Upper lobe of left lung (tissue), 4 donors: Measurements from ENCODE around the gene USP48.

Experiments used
- EP300 ChIP-seq, 4 donors: sonication (generic); formaldehyde crosslinking; IDR thresholded peaks; one replicate each; pipeline ENCODE4 v1.5.1; 2017; ENCODE audit warnings: antibody characterized with exemption in 4 of 4, control low read depth in 2 of 4
- TF ChIP-seq, protein P1 (sequence below), 6 experiments: fragments of 450-650 bp in 4 of 6; fragments of 200-600 bp in 2 of 6; sonication (generic) in 2 of 6; IDR thresholded peaks; one replicate each; pipeline ENCODE4 v1.5.1; 2016 to 2019; ENCODE audit warnings: antibody characterized with exemption in 6 of 6

- TF ChIP-seq, protein P1, sequence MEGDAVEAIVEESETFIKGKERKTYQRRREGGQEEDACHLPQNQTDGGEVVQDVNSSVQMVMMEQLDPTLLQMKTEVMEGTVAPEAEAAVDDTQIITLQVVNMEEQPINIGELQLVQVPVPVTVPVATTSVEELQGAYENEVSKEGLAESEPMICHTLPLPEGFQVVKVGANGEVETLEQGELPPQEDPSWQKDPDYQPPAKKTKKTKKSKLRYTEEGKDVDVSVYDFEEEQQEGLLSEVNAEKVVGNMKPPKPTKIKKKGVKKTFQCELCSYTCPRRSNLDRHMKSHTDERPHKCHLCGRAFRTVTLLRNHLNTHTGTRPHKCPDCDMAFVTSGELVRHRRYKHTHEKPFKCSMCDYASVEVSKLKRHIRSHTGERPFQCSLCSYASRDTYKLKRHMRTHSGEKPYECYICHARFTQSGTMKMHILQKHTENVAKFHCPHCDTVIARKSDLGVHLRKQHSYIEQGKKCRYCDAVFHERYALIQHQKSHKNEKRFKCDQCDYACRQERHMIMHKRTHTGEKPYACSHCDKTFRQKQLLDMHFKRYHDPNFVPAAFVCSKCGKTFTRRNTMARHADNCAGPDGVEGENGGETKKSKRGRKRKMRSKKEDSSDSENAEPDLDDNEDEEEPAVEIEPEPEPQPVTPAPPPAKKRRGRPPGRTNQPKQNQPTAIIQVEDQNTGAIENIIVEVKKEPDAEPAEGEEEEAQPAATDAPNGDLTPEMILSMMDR (IDR thresholded peaks at IDR 0.05): no peak
- no peak for TF ChIP-seq EP300 (IDR thresholded peaks at IDR 0.05)
Measured at GRCh38 chr1:21724570-21724969, 58.4 kb downstream of the USP48 start.
